DND-41 (cell line): ENCODE data around the gene CD96.

ENCODE experiments used
- ATAC-seq: fragments of 200-7000 bp; cut with Tn5 transposase; 3 replicates; pipeline ENCODE4 v1.9.1; 2021; ENCODE audit warnings: low read depth; ENCODE audit not compliant: insufficient read depth
- DNase-seq: peaks from one replicate; pipeline ENCODE4 v3.0.0-alpha.2; 2020
- H2AFZ ChIP-seq: 2 replicates; pipeline ENCODE4 v1.6.0; 2012; ENCODE audit warnings: low read depth, low read length
- H3K27ac ChIP-seq: 2 replicates; pipeline ENCODE4 v1.5.1; 2012; ENCODE audit warnings: low read length, inconsistent platforms
- H3K27me3 ChIP-seq: fragments of 200-600 bp; sonication (generic); 2 replicates; pipeline ENCODE4 v1.6.0; 2012; ENCODE audit warnings: low read length, mild to moderate bottlenecking, inconsistent platforms; ENCODE audit not compliant: insufficient read depth, poor library complexity
- H3K36me3 ChIP-seq: 2 replicates; pipeline ENCODE4 v1.5.1; 2012; ENCODE audit warnings: low read length, inconsistent platforms; ENCODE audit not compliant: insufficient read depth
- H3K4me1 ChIP-seq: 2 replicates; pipeline ENCODE4 v1.5.1; 2012; ENCODE audit warnings: mild to moderate bottlenecking, low read length; ENCODE audit not compliant: insufficient read depth
- H3K4me2 ChIP-seq: 2 replicates; pipeline ENCODE4 v1.6.0; 2012; ENCODE audit warnings: mild to moderate bottlenecking, moderate library complexity, low read length, inconsistent platforms; ENCODE audit not compliant: insufficient read depth
- H3K4me3 ChIP-seq, 2 experiments: fragments of 200-600 bp in 1 of 2; shearing (Covaris generic) in 1 of 2; 2 replicates each; pipeline ENCODE4 v1.5.1; 2012 to 2016; ENCODE audit warnings: inconsistent platforms in 2 of 2, low read length in 2 of 2, mild to moderate bottlenecking in 2 of 2, low read depth in 1 of 2, moderate library complexity in 1 of 2
- H3K79me2 ChIP-seq: 2 replicates; pipeline ENCODE4 v1.6.0; 2012; ENCODE audit warnings: low read length, inconsistent platforms; ENCODE audit not compliant: insufficient read depth
- H3K9ac ChIP-seq: 2 replicates; pipeline ENCODE4 v1.6.0; 2012; ENCODE audit warnings: low read depth, mild to moderate bottlenecking, inconsistent platforms, low read length, moderate library complexity
- H3K9me3 ChIP-seq: 2 replicates; pipeline ENCODE4 v1.5.1; 2012; ENCODE audit warnings: low read length, moderate library complexity, mild to moderate bottlenecking, inconsistent platforms; ENCODE audit not compliant: insufficient read depth, severe bottlenecking
- H4K20me1 ChIP-seq: 2 replicates; pipeline ENCODE4 v1.6.0; 2012; ENCODE audit warnings: low read length; ENCODE audit not compliant: insufficient read depth
- EZH2 ChIP-seq: IDR thresholded peaks from 3 replicates; pipeline ENCODE4 v1.6.1; 2012; ENCODE audit warnings: borderline replicate concordance, low read depth, mild to moderate bottlenecking, moderate library complexity, low read length, inconsistent platforms; ENCODE audit not compliant: severe bottlenecking
- TF ChIP-seq, protein P1 (sequence below): IDR thresholded peaks from 2 replicates; pipeline ENCODE4 v1.5.1; 2012; ENCODE audit warnings: borderline replicate concordance, low read length, moderate library complexity, mild to moderate bottlenecking; ENCODE audit not compliant: poor library complexity, severe bottlenecking; ENCODE audit errors: extremely low read depth

The CD96 gene

DNA sequence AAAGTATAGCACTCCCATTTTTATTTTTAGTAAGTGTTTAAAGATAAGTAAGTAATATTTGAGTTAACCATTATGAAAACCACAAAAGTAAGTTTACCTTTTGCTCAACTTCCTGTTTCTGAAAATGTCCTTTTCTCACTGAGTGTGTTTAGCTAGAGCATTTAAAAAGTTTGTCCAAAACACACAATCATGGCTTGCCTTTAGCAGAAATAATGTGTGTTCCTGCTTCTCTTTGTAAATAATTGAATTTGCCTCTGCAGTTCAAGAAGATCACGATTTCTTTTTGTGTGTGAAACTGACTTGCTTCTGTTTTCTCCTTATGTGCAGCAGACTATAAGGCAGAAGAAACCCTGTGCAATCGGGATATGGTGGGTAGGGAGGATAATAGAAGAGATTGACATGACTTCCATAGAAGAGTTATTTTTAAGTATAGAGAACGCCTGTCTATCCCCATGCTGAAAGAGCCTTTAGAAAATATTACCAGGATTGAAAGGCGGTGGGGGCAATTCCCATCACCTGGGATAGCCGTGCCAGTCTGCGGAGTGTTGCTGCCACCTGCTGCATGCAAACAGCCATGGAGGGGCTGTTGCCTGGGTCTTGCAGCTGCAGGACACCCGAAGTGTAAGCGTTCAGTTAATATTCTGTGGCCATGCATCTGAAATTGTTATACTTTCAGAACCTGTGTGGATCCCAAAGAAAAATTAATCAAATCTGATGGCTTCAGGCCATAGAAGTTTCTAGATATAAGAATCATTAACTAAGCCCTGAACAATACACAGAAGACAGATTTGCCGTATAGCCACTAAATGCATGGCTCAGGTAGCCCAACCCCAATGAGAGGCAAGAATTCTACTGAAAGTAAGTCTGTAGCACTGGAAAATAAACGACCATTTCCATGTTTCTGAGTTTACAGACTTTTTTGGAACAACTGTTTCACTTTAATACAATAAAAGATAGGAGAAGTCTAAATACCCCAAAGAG lies 2.4 kb upstream of the CD96 start:
- H3K4me1 ChIP-seq = peaks cover 54% of the 10 kb centered on the region
- H3K79me2 ChIP-seq = peaks cover 34% of the 10 kb centered on the region
- DNase-seq = peak; percentile 84
- no peaks in the 10 kb centered on the region for H3K9me3 ChIP-seq
- no peak for TF ChIP-seq EZH2
- TF ChIP-seq, protein P1, sequence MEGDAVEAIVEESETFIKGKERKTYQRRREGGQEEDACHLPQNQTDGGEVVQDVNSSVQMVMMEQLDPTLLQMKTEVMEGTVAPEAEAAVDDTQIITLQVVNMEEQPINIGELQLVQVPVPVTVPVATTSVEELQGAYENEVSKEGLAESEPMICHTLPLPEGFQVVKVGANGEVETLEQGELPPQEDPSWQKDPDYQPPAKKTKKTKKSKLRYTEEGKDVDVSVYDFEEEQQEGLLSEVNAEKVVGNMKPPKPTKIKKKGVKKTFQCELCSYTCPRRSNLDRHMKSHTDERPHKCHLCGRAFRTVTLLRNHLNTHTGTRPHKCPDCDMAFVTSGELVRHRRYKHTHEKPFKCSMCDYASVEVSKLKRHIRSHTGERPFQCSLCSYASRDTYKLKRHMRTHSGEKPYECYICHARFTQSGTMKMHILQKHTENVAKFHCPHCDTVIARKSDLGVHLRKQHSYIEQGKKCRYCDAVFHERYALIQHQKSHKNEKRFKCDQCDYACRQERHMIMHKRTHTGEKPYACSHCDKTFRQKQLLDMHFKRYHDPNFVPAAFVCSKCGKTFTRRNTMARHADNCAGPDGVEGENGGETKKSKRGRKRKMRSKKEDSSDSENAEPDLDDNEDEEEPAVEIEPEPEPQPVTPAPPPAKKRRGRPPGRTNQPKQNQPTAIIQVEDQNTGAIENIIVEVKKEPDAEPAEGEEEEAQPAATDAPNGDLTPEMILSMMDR = peak; percentile 98
- peak overlapping the region; percentile 43 for H3K9ac ChIP-seq
- H3K4me3 ChIP-seq = peak overlapping the region in 1 of 2 experiments; percentile 49; a peak in 2 of 4 replicates
- ATAC-seq = peak; percentile 73
- H4K20me1 ChIP-seq = no peaks in the 10 kb centered on the region
- peaks cover 6% of the 10 kb centered on the region for H3K36me3 ChIP-seq
- H3K27ac ChIP-seq = peak overlapping the region; percentile 99
- peak overlapping the region; percentile 65 for H3K4me2 ChIP-seq
- H3K27me3 ChIP-seq = no peaks in the 10 kb centered on the region
- peak overlapping the region; percentile 38 for H2AFZ ChIP-seq

- Histone ChIP-seq H3K27ac (peak overlapping the region; percentile 99), H3K79me2 (peaks cover 52% of the 10 kb centered on the region), H3K27me3 (no peaks in the 10 kb centered on the region), H2AFZ (peak overlapping the region; percentile 70), H3K9ac (peak overlapping the region; percentile 81), H3K36me3 (peaks cover 23% of the 10 kb centered on the region), H4K20me1 (no peaks in the 10 kb centered on the region), H3K9me3 (no peaks in the 10 kb centered on the region), H3K4me1 (peaks cover 70% of the 10 kb centered on the region), H3K4me3 (peak overlapping the region in 1 of 2 experiments; percentile 65; a peak in 2 of 4 replicates), H3K4me2 (peak overlapping the region; percentile 78)
- ATAC-seq = no peak
- no peak for TF ChIP-seq EZH2
- TF ChIP-seq, protein P1 = no peak
- no peak for DNase-seq
These were observed 606 bp upstream of the CD96 start for GRCh38 chr3:111541391-111541790.

- peak overlapping the region; percentile 78 for H3K4me2 ChIP-seq
- H3K9me3 ChIP-seq = no peaks in the 10 kb centered on the region
- H3K9ac ChIP-seq = peak overlapping the region; percentile 81
- TF ChIP-seq, protein P1 = no peak
- no peak for TF ChIP-seq EZH2
- no peak for DNase-seq
- peak overlapping the region; percentile 33 to 65 for H3K4me3 ChIP-seq
- H3K4me1 ChIP-seq = peaks cover 83% of the 10 kb centered on the region
- no peaks in the 10 kb centered on the region for H4K20me1 ChIP-seq
- ATAC-seq = no peak
- peaks cover 30% of the 10 kb centered on the region for H3K36me3 ChIP-seq
- H3K27ac ChIP-seq = peak overlapping the region; percentile 99
- H3K27me3 ChIP-seq = no peaks in the 10 kb centered on the region
- peak overlapping the region; percentile 70; the same call in 1 of the 2 replicates for H2AFZ ChIP-seq
- H3K79me2 ChIP-seq = peaks cover 60% of the 10 kb centered on the region
These were observed 759 bp downstream of the CD96 start for GRCh38 chr3:111542611-111543300.
